Aorta (tissue), 5 donors: Measurements from ENCODE around the gene C16orf89. TPM values are rescaled to one million over a fixed set of nuclear protein-coding genes. Genes with fewer than 3 reads are reported as not detected.
A peak's percentile ranks its signal among the peaks of the same experiment; 100 is the strongest.

Experiments
- ATAC-seq: fragments of 200-7000 bp; cut with Tn5 transposase; one replicate; pipeline ENCODE4 v1.9.1; 2022; ENCODE audit warnings: moderate library complexity; ENCODE audit not compliant: low FRiP score
- DNase-seq, 2 donors: peaks; one replicate each; pipeline ENCODE4 v3.0.0-alpha.2; 2020
- H3K27ac ChIP-seq, 2 donors: one replicate each; pipeline ENCODE4 v1.5.1; 2013; ENCODE audit warnings: low read length in 2 of 2, mild to moderate bottlenecking in 2 of 2, moderate library complexity in 2 of 2, control low read depth in 1 of 2, inconsistent platforms in 1 of 2, low read depth in 1 of 2
- H3K27me3 ChIP-seq, 2 donors: one replicate each; pipeline ENCODE4 v1.6.1; 2013; ENCODE audit warnings: control low read depth in 1 of 2, low read length in 1 of 2, mild to moderate bottlenecking in 1 of 2, moderate library complexity in 1 of 2; ENCODE audit not compliant: insufficient read depth in 2 of 2, control insufficient read depth in 1 of 2
- H3K36me3 ChIP-seq, 2 donors: one replicate each; pipeline ENCODE4 v1.6.1; 2013; ENCODE audit warnings: control low read depth in 1 of 2, low read length in 1 of 2, mild to moderate bottlenecking in 1 of 2; ENCODE audit not compliant: insufficient read depth in 2 of 2, control insufficient read depth in 1 of 2
- H3K4me1 ChIP-seq, 2 donors: one replicate each; pipeline ENCODE4 v1.6.1; 2013; ENCODE audit warnings: low read length in 2 of 2, control low read depth in 1 of 2, mild to moderate bottlenecking in 1 of 2, moderate library complexity in 1 of 2; ENCODE audit not compliant: insufficient read depth in 2 of 2, control insufficient read depth in 1 of 2
- H3K4me3 ChIP-seq, 2 donors: one replicate each; pipeline ENCODE4 v1.5.1; 2013; ENCODE audit warnings: low read length in 2 of 2, control low read depth in 1 of 2, mild to moderate bottlenecking in 1 of 2
- H3K9me3 ChIP-seq: one replicate; pipeline ENCODE4 v1.6.1; 2013; ENCODE audit warnings: mild to moderate bottlenecking, low read length; ENCODE audit not compliant: control insufficient read depth
- WGBS, 2 donors: extraction: QIAGEN DNeasy Blood & Tissue Kit; methylation state at CpG; one replicate each; pipeline ENCODE4 v1.1.7; 2013; 5-methylcytosine and 5-hydroxymethylcytosine counted together
- intact Hi-C, 2 donors: fragments of 100-400 bp; cut with DNase I; formaldehyde crosslinking; loops; one replicate each; pipeline versions ENCODE4 v1.14.2 to v1.15.0; 2022
- polyA plus RNA-seq, 2 donors: library from polyadenylated mRNA; stranded (reverse); fragments of 200-250 nt; gene quantifications; one replicate each; pipeline ENCODE4 v1.2.3, GENCODE V29; 2013
- total RNA-seq, 2 donors: library from RNA; stranded (reverse); fragmentation: NEBNext Ultra II Directional; extraction: Animal tissue kit (Norgen Biotek cat#: 25700); gene quantifications; one replicate each; pipeline ENCODE4 v1.2.1, GENCODE V29; 2021
- donor health status: healthy with polysubstance abuse.
- donor health status: Bipolar disorder and iron deficiency.
- donor health status: DM: no; HTN: no; CAD: no.
- donor health status: DM: no; HTN: no; CAD: no.
- donor health status: DM: yes; HTN: yes; CAD: no.

C16orf89 gene
- total and polyA plus RNA-seq, 4 donors, result 1.9 to 31.6 (median 8.7) TPM

DNA sequence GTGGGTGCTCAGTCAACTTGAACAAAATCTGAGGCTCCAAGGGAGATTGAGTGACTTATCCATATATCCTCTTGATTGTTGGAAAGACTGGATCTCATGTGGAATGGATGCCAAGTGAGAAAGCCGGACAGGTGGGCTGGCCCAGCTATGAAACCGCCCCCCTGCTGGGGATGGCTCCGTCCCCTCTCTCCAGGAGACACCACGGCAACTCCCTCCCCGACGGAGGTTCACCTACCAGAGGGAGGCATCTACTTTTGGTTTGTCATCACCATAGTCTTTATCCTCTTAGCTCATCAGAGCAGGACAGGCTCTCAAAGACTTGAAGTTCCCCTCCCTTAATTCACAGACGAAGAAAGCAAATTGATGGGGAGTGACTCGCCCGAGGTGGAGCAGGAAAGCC, 4.1 kb upstream of the C16orf89 start:
- peak in 1 of 2 donors; percentile 22 for DNase-seq
- WGBS, 2 donors, result 91 to 92% methylated on average over 9 of the region's 9 CpGs
- Histone ChIP-seq H3K27ac (no peak overlapping the region), H3K36me3 (no peaks in the 10 kb centered on the region), H3K4me1 (no peaks in the 10 kb centered on the region), H3K9me3 (no peaks in the 10 kb centered on the region), H3K4me3 (no peak overlapping the region), H3K27me3 (no peaks in the 10 kb centered on the region)
- intact Hi-C loops, result no loop called here
- no peak for ATAC-seq

DNA sequence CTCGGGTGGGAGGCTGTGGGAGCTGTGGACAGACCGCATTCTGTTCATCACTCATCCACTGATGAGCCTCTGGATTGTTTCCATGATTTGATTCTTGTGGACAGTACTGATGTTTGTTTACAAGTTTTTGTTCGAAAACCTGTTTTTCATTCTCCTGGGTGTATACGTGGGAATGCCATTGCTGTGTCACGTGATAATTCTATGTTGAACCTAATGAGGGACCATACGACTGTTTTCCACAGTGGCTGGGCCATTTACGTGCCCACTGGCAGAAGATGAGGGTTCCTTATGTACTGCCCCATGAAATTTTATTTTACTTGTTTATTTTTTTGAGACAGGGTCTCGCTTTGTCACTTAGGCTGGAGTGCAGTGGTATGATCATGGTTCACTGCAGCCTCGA, 3.3 kb upstream of the C16orf89 start:
- H3K4me3 ChIP-seq, result no peak overlapping the region
- no peaks in the 10 kb centered on the region for H3K9me3 ChIP-seq
- H3K36me3 ChIP-seq, result no peaks in the 10 kb centered on the region
- DNase-seq, result no peak
- WGBS, 2 donors, result 80 to 83% methylated on average over 9 of the region's 9 CpGs
- H3K4me1 ChIP-seq, result no peaks in the 10 kb centered on the region
- no peak overlapping the region for H3K27ac ChIP-seq
- intact Hi-C loops, result no loop called here
- H3K27me3 ChIP-seq, result no peaks in the 10 kb centered on the region
- no peak for ATAC-seq

DNA sequence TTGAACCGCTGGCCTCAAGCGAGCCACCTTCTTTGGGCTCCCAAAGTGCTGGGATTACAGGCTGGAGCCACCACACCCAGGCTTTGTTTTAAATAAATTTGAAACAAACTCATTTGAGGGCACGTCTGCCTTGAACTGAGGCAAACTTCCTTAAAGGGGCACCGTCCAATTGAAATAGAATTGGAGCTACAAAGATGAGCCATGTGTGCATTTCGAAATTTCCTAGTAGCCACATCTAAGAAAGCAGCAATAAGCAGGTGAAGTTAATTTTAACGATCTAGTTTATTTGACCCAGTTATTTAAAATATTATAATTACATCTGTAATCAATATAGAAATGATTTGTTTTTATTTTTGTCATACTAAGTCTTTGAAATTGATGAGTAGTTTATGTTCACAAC, 755 bp upstream of the C16orf89 start:
- peak in 1 of 2 donors; percentile 25 for DNase-seq
- 76 to 79% methylated on average over 6 of the region's 6 CpGs for WGBS, 2 donors
- Histone ChIP-seq H3K4me3 (no peak overlapping the region), H3K27me3 (no peaks in the 10 kb centered on the region), H3K4me1 (no peaks in the 10 kb centered on the region), H3K27ac (no peak overlapping the region), H3K9me3 (no peaks in the 10 kb centered on the region), H3K36me3 (no peaks in the 10 kb centered on the region)
- ATAC-seq, result no peak
- intact Hi-C loops, result no loop called here

DNA sequence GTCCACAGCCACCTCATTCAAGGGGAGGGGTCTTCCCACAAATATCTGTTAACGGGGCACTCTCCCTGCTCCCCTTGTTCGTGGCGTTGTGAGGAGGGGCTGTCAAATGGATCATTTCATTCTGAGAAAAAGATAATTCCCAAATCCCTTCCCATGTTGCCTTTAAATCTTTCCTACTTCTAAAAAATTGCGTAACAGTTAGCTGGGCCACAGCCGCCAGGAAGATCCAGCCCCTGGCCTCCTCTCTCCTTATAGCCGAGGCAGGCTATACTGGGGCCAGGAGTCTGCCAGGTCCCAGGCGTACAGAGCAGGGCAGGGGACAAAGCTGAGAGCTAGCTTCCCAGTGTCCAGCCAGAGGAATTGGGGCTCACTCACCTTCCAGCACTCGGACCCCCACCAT, 430 bp downstream of the C16orf89 start:
- Histone ChIP-seq H3K27ac (no peak overlapping the region), H3K9me3 (no peaks in the 10 kb centered on the region), H3K36me3 (no peaks in the 10 kb centered on the region), H3K27me3 (no peaks in the 10 kb centered on the region), H3K4me3 (no peak overlapping the region), H3K4me1 (no peaks in the 10 kb centered on the region)
- DNase-seq (peak in 1 of 2 donors; percentile 64), ATAC-seq (peak; percentile 66)
- intact Hi-C loops, result no loop called here
- 23 to 24% methylated on average over 8 of the region's 8 CpGs for WGBS, 2 donors

DNA sequence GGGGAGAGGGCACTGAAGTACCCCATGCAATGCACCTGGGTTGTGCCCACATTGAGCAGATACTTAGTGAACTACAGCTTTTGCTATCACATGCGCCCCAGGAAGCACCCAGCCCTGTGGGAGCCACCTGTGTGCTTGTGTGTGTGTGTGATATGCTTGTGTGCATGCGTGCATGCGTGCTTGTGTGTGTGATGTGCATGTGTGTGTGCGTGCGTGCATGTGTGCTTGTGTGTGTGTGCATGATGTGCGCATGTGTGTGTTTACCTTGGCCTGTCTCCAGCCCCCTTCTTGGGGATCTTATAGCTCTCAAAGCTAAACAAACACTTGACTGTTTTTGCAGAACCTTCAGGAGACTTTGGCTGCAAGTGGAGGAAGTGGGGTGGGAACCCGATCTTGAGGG, 841 bp downstream of the C16orf89 start:
- DNase-seq (peak in 1 of 2 donors; percentile 22), ATAC-seq (no peak)
- Histone ChIP-seq H3K4me3 (no peak overlapping the region), H3K36me3 (no peaks in the 10 kb centered on the region), H3K27ac (no peak overlapping the region), H3K9me3 (no peaks in the 10 kb centered on the region), H3K27me3 (no peaks in the 10 kb centered on the region), H3K4me1 (no peaks in the 10 kb centered on the region)
- 27 to 30% methylated on average over 7 of the region's 7 CpGs for WGBS, 2 donors
- intact Hi-C loops, result no loop called here

DNA sequence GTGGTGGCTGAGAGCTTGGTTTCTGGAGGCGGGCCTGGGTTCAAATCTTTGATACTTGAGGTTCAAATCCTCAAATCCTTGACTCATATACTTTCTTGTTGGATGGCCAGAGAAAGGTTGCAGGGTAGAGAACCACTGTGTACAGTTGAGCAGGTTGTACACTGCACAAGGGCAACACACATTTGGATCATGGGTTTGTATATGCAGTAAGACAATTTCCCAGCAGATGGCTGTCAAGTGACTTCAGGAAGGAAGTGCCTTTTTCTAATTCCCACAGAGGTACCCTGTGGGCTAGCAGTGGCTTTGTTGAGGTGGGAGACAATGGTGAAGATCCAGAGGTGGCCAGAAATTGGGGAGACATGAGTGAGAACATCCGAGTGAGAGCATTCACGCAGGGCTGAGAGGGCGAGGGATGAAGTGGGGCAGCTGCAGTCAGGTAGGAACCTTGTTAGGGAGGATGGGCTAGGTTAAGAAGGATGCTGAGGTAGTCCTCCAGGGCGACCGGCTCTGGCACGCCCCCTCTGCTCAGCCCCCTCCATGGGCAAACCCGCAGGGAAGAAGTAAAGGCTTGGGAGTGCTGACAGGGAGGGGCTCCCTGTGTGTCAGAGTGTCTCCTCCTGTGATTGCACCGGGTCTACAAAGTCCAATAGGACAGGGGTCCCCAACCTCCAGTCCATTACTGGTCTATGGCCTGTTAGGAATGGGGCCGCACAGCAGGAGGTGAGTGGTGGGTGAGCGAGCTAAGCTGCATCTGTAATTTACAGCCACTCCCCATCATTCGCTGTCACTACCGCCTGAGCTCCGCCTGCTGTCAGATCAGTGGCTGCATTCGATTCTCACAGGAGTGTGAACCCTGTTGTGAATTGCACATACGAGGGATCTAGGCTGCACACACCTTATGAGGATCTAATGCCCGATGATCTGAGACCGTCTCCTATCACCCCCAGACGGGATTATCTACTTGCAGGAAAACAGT, 2.7 kb downstream of the C16orf89 start:
- no peaks in the 10 kb centered on the region for H3K9me3 ChIP-seq
- no peaks in the 10 kb centered on the region for H3K4me1 ChIP-seq
- DNase-seq (peak in 1 of 2 donors; percentile 59), ATAC-seq (no peak)
- intact Hi-C loops, result no loop called here
- H3K27me3 ChIP-seq, result no peaks in the 10 kb centered on the region
- no peak overlapping the region for H3K27ac ChIP-seq
- no peak overlapping the region for H3K4me3 ChIP-seq
- no peaks in the 10 kb centered on the region for H3K36me3 ChIP-seq
- WGBS, 2 donors, result 60 to 67% methylated on average over 19 of the region's 19 CpGs

DNA sequence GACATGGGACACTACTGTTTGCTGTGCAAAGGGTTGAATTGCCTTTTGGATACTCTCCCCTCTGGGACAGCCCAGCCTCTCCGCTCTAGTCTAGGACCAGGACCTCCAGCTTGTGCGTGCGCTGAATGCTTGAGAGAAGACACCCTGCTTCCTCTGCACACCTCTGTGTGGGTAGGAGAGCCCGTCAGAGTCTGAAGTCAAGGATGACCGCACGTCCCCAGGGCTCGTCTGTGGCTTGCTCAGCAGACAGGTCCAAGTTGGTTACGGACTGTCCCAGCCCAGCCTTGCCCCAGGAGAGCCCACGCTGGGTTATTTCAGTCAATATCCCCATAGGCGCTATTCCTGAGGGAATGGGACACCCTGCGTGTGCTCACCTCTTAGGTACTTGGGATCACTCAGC, 3.7 kb downstream of the C16orf89 start:
- ATAC-seq (no peak), DNase-seq (peak in 1 of 2 donors; percentile 42)
- Histone ChIP-seq H3K36me3 (no peaks in the 10 kb centered on the region), H3K27ac (no peak overlapping the region), H3K27me3 (no peaks in the 10 kb centered on the region), H3K9me3 (no peaks in the 10 kb centered on the region), H3K4me3 (no peak overlapping the region), H3K4me1 (no peaks in the 10 kb centered on the region)
- intact Hi-C loops, result no loop called here
- 81 to 82% methylated on average over 11 of the region's 11 CpGs for WGBS, 2 donors

DNA sequence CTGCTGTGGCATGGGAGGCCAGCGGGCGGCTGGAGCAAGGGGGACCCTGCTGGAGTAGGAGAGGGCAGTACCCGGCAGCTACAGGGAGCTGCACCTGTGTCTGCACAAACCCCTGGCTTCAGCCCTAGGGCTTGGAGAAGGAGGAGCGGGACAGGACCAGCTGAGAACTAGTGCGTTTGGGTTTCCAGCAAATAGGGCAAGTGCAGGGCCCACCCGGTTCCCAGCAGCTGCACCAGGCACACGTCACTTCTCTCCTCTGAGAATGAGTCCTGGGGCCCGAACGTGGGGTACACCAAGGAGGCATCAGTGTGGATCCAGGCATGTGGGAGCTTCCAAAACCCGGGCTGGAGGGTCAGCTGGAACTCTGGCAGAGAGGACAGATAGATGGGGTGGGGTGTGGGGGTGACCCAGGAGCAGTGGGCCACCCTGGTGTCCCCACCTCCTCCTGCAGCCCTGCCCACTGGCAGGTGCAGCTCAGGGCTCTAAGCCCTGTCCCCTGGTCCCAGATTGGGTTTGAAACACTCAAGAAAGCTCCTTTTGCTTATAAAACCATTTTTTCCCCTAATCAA, 5.6 kb downstream of the C16orf89 start:
- 75 to 77% methylated on average over 10 of the region's 10 CpGs for WGBS, 2 donors
- Histone ChIP-seq H3K9me3 (no peaks in the 10 kb centered on the region), H3K4me1 (no peaks in the 10 kb centered on the region), H3K27ac (no peak overlapping the region), H3K4me3 (no peak overlapping the region), H3K36me3 (no peaks in the 10 kb centered on the region), H3K27me3 (no peaks in the 10 kb centered on the region)
- intact Hi-C loops, result no loop called here
- peak in 1 of 2 donors; percentile 38 for DNase-seq
- no peak for ATAC-seq
